HL-60/S4 (cell line): Measurements from ENCODE around the gene MRPL36.
"Not testable (repeated sequence)": the region's sequence is repeated elsewhere in the genome, so short reads cannot be mapped to it uniquely, and the experiment has no call there.

Source experiments
- in situ Hi-C: fragments of 300-500 bp; cut with MboI; formaldehyde crosslinking; loops from 2 replicates; pipeline ENCODE4 v1.14.3; 2022; ENCODE audit warnings: low sequenced_read_pairs

MRPL36 gene

DNA sequence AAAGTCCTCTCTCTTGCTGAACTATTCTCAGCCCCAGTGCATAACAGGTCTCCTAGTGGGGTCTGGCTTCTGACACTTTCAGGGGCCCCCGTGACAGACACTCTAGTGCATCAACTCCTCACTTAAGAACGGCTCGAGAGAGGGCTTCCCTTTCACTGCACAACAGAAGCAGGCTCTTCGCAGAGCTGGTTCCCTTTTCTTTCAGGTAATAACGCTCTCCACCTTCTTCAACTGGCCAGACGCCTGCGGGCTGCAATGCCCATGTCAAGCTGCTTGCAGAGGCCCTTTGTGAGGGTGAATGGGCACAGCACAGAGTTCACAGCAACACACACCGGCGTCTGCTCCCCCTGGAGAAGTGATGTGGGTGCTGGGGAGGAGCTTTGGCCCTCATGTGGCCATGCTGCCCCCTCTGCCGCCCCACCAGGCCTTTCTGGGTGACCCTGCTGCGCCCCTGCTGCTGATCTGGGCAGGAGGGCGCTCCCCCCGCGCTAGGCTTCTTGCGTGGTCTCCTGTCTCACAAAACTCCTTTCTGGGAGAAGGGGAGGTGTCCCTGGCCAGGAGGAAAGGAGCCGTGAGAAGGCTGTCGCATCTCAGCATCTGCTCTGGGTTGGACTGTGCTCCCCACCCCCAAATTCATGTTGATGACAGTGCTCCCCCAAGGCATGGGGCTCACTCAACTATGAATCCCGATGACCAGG is 2.4 kb downstream of the MRPL36 start:
- in situ Hi-C loops: no loop called here

DNA sequence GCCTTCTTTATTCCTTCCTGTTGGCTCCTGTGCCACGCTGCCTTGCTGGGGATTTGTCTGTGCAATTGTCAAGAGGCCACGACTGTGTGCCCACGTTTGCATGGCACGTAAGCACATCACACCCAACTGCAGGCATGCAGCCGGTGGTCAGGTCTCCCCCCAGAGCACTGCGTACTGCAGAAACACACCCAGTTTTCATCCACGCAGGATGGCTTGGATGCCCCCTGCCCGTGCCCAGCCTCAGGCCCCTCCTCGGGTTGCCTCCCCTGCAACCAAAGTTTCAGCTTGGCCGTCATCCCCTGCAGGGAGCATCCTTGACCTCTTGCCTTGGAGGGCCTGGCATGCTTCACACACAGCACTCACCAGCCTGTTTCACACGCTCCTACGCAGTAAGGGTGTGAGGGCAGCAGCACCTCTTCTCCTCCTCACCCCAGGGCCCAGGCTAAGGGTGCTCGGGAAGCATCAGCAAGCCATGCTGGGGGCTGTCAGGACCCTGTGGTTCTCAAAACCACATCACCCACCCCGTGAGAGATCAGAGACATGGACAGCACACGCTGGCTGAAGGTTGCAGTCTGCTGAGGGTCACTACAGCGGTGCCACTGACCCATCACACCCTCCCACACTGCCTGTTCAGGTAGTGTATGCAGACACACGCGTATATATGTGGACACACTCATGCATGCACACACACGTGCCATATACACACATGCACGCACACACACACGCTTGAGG is 3.1 kb downstream of the MRPL36 start:
- in situ Hi-C loops: no loop called here

DNA sequence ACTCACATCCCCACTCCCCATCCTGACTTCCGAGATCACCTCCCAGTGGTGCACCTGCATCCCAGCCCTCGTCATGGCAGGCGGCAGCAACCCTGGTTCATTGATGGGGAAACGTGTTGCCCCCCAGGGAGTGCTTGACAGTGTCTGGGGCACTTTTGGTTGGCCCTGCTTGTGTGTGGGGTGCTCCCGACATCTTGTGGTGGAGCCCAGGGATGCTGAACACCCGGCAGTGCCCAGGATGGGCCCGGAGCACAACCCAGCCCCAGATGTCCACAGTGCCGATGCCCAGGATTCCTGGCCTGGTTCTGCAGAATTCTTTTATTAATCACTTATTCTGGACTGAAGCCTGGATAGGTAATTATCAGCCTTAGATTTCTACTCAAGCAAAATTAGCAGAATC is 3.7 kb downstream of the MRPL36 start:
- in situ Hi-C loops: no loop called here

GRCh38 chr5:1795506-1795905 is 4.1 kb downstream of the MRPL36 start:
- in situ Hi-C loops: no loop called here

GRCh38 chr5:1794901-1795290 is 4.7 kb downstream of the MRPL36 start:
- in situ Hi-C loops: no loop called here

GRCh38 chr5:1793966-1794900 is 5.4 kb downstream of the MRPL36 start:
- in situ Hi-C loops: no loop called here

DNA sequence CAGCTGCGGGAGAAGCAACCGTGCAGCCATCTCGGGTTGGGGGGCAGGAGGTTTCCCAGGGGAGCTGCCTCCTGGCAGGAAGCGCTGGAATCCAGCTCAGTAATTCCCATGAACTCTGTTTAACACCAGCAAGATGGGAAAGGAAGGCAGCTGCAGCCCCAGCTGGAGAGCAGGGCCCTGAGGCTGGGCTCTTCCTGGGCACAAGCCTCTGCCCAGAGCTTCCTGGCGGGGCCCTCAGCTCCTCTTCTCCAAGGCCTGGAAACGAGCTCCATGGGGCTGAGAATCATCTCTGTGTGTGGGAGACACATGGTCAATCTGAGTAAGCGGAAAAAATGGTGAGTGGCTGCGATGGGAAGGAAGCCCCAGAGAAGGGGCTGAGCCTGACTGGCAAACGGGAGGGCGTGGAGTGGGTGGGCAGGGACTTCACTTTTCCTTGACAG is 6.3 kb downstream of the MRPL36 start:
- in situ Hi-C loops: no loop called here

DNA sequence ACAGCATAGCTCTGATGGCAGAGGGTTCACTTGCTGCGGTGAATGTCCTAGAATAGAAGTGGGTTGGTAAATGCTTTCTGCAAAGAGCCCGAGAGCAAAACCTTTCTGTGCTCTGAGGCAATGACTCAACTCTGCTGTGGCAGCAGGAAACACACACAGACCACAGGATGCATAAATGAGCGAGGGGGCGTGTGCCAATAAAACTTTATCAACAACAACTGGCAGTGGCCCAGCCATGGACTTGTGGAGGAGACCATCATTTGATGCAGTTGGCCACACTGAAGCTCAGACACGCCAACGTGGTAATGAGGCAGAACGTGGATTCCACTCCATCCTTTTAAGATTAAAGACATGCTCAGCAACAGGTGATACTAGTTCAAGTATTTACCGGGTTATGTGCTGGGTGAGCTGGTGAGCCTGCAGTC is 6.8 kb downstream of the MRPL36 start:
- in situ Hi-C loops: no loop called here

DNA sequence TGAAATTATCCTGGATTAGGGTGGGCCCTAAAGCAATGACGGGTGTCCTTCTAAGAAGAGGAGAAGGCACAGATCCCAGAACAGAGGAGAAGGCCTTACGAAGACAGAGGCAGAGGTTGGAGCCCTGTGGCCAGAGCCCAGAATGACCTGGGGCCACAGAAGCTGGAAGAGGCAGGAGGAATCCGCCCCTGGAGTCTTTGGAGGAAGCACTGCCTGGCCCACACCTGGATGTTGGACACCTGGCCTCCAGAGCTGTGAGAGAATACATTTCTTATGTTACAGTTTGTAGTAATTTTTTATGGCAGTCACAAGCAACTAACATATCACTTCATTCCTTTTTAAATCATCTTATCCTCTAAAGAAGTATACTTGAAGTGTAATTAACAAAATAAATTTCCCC is 8.5 kb downstream of the MRPL36 start:
- in situ Hi-C loops: no loop called here

DNA sequence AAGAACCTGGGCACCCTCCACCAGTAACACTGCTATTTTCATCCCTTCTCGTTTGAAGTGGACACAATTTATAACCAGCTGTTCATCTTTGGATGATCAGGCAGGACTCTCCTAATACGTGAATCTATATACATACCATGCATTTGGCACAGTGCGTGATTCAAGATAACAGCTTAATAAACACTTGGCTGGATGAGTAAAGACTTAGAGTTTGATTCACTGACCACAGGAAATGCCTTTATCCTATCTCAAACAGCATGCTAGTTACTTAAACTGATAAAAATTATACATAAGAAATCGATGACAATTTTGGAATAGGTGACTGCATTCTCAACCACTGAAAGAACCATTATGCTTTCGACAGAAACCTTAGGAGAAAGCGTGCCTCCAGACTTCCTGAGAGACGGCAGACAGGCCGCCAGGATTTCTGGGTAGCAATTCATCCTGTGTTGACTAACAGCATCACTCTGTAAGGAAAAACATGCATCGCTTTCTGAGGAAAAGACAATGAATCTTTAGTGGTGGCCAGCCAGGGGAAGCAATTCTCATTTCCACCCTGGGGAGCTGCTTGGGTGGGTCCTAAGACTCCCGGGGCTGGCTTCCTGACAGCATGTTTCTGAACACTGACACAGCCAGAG is 9.7 kb downstream of the MRPL36 start:
- in situ Hi-C loops: no loop called here

DNA sequence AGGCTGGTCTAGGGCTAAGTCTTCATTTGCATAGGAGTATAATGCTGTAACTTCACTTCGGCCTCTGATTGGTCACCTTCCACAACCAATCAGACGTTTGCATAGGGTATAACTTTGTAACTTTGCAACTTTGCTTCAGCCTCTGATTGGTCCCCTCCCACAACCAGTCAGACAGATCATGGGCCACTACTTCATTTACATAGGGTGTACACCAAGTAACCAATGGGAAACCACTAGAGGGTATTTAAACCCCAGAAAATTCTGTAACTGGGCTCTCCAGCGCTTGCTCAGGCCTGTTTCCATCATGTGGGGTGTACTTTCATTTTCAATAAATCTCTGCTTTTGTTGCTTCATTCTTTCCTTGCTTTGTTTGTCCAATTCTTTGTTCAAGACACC is 10.2 kb downstream of the MRPL36 start:
- in situ Hi-C loops: not testable (repeated sequence)

GRCh38 chr5:1788828-1789227 is 10.8 kb downstream of the MRPL36 start:
- in situ Hi-C loops: no loop called here

- in situ Hi-C loops: no loop called here
Measured at GRCh38 chr5:1788200-1788599, 11.4 kb downstream of the MRPL36 start.

DNA sequence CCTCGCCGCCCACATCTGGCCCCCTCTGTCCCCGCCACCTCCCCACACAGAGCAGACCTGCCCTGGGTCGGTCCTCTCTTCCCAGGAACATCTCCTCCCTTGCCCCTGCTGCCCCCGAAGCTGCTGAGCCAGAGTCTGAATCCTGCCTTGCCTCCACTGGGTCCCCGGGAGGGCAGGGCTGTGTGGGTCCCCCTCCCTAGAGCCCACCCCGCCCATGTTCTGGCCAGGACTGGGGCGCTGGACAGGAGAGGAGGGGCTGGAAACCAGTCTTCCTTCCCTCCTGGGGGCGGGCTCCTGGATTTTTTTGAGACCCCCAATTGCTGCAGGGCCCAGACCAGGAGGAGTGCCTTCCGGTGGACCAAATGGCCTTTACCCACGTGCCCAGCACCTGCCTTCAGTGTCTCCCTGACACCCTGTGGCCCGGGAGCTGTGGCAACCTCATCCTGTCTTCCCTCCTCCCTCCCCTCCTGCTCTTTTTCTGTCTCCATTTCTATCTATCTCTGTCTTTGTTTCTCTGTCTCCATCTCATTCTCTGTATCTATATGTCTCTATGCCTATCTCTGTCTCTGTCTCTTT is 12.1 kb downstream of the MRPL36 start:
- in situ Hi-C loops: no loop called here

DNA sequence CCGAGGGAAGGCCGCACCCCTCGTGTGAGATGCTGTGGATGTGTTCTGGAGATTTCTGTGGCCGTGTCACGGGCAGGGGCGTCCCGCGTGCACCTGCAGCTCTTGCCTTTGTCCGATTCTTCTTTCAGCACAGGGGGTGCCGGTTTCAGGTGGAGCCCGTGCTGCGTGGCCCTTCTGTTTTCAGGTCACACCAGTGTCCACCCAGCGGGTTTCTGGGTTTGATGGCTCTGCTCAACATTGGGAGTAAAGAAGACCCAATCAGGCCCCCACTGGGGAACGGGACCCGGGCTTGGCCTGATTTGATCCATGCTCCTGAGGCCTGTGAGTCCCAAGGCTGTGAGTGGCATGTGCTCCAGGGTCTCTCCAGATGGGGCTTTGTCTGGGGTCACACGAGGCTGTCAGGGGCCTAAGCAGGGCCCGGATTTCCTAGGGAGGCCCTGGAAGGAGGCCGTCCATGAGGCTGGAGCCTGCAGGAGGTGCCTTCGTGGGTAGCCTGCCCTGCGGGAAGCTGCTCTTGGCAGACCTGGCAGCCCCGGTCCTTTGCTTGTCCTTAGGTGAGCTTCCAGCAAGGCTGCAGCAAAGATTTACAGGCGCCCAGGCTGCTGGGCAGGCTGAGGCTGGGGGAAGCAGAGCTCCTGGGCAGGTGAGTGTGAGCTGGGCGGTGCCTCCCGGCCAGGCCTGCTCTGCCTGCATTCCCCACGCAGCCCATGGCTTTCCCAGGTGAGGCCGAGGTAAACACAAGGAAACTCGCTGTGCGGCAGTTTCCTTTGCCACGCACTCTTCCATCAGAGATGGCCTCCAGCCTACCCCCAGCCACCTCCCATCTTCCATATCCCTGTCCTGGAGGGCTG is 12.8 kb downstream of the MRPL36 start:
- in situ Hi-C loops: no loop called here

DNA sequence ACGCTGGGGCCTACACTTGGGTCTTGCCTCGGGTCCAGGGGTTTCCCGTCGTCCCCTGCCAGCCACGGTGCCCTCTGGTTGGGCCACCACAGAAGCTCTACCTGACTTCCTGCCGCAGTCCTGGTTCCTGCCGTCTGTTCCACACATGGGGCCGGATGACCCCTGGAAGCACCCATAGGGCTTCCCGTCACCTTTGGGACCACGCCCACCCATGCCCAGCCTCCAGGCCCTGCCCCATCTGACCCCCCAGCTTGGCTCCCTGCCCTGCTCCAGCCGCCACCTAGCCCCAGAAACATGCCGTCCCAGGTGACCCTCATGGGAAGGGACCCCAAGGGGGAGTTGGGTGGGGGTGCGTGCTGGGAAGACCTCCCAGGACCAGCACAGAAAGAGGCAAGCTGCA is 13.7 kb downstream of the MRPL36 start:
- in situ Hi-C loops: no loop called here

- in situ Hi-C loops: no loop called here
Measured at GRCh38 chr5:1785062-1785461, 14.6 kb downstream of the MRPL36 start.

DNA sequence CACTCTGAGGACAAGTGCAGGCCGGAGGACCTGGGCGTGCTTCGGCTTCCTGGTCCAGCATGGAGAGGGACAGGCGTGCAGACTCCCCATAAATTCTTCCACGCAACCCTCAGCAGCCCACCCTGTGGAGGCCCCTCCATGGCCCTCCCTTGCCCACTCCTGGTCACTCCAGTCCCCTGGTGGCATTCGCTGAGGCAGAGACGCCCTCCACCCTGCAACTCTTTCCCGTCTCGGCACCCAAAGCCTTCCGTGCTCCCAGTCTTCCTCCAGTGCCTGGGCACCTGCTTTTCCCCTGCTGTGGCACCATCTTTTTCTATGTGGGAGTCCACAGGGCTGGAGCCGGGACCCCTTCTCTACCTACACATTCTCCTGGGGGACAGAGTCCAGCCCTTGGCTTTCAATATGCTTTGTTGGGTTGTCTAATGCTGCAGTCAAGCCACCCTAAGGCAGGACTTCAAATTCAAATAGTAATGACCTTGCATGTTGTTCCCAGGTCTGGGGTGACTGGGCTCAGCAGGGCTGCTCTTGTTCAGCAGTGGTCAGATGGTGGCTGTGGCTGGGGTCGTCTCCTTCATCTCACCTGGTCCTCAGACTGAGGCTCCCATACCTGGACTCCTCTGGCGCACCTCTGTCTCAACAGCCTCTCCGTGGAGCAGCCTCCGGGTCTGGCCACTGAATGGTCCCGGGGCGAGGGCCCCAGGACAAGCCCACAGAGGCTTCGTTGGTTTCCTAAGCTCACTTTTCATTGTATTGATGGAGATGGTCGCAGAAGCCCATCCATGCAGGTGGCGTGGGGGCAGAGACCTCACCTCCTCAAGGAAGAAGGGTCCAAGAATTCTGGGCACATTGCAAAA is 15.2 kb downstream of the MRPL36 start:
- in situ Hi-C loops: no loop called here

DNA sequence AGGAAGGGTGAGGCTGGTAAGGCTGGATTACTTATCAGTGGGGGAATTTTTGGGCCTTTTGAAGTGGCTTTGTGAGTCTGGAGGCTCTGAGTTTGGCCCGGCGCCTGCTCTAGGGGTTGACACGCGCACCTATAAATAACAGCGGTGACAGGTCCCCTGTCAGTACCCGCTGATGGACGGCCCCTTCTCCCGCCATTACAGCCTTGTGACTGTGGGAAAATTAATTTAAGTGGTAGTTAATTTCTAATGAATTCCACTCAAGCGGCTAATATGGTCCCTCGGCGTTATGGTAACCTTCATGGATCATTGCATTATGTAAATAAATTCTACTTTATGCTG is 16.5 kb downstream of the MRPL36 start:
- in situ Hi-C loops: no loop called here
